HCT116 (cell line): ENCODE results near the gene HTR7.
"Not testable (repeated sequence)": the region's sequence is repeated elsewhere in the genome, so short reads cannot be mapped to it uniquely, and the experiment has no call there.

Source experiments
- CBX3 ChIP-seq: IDR thresholded peaks from 2 replicates; pipeline ENCODE4 v1.6.1; 2012; ENCODE audit warnings: low read depth
- CEBPB ChIP-seq: IDR thresholded peaks from 2 replicates; pipeline ENCODE4 v1.6.1; 2012; ENCODE audit warnings: low read depth
- ELF1 ChIP-seq: IDR thresholded peaks from 2 replicates; pipeline ENCODE4 v1.6.1; 2012; ENCODE audit warnings: low read depth, borderline replicate concordance
- EZH2 ChIP-seq: fragments of 200-600 bp; sonication (generic); IDR thresholded peaks from 2 replicates; pipeline ENCODE4 v1.6.1; 2017; ENCODE audit warnings: antibody characterized with exemption, mixed run types
- POLR2A ChIP-seq: IDR thresholded peaks from 2 replicates; pipeline ENCODE4 v1.7.0; 2011; ENCODE audit warnings: borderline replicate concordance; ENCODE audit not compliant: insufficient read depth, insufficient read length; ENCODE audit errors: extremely low read depth
- POLR2AphosphoS5 ChIP-seq: IDR thresholded peaks from 2 replicates; pipeline ENCODE4 v1.6.1; 2011; ENCODE audit warnings: mild to moderate bottlenecking, low read depth, low read length, moderate library complexity
- RAD21 ChIP-seq: IDR thresholded peaks from 2 replicates; pipeline ENCODE4 v1.6.1; 2012; ENCODE audit warnings: low read depth, mild to moderate bottlenecking
- TCF7L2 ChIP-seq: IDR thresholded peaks from 2 replicates; pipeline ENCODE4 v1.7.0; 2011; ENCODE audit warnings: borderline replicate concordance, inconsistent platforms; ENCODE audit not compliant: insufficient read depth, insufficient read length; ENCODE audit errors: extremely low read depth
- TF ChIP-seq, protein P1 (sequence below): IDR thresholded peaks from 2 replicates; pipeline ENCODE4 v1.6.1; 2012
- TF ChIP-seq, protein P2 (sequence below), 3 experiments: fragments of 200-600 bp in 1 of 3; sonication (generic) in 1 of 3; IDR thresholded peaks in 2 of 3; conservative IDR thresholded peaks in 1 of 3; 2 replicates each; pipeline ENCODE4 v1.5.1; 2012 to 2017; ENCODE audit warnings: low read depth in 2 of 3, low read length in 2 of 3, antibody characterized with exemption in 1 of 3, borderline replicate concordance in 1 of 3, control low read depth in 1 of 3, mild to moderate bottlenecking in 1 of 3, mixed read lengths in 1 of 3, mixed run types in 1 of 3, moderate library complexity in 1 of 3; ENCODE audit not compliant: insufficient read depth in 1 of 3
- TF ChIP-seq, protein P3 (sequence below): IDR thresholded peaks from 2 replicates; pipeline ENCODE4 v1.6.1; 2011; ENCODE audit warnings: mild to moderate bottlenecking, low read length, moderate library complexity; ENCODE audit not compliant: insufficient replicate concordance; ENCODE audit errors: extremely low read depth
- TF ChIP-seq, protein P4 (sequence below): IDR thresholded peaks from 2 replicates; pipeline ENCODE4 v1.6.1; 2012; ENCODE audit warnings: low read depth

DNA sequence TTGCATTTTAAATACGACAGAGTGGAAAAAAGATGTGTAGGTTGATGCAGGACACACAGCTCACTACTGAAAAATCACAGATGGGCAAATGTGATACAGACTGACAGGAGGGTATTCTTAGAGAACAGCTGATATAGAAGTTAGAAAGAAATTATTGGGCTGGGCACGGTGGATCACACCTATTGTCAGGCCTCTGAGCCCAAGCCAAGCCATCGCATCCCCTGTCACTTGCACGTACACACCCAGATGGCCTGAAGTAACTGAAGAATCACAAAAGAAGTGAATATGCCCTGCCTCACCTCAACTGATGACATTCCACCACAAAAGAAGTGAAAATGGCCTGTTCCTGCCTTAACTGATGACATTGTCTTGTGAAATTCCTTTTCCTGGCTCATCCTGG is 50.7 kb downstream of the HTR7 start:
- TF ChIP-seq POLR2A, POLR2AphosphoS5, EZH2, TCF7L2, ELF1, RAD21, CBX3, CEBPB: not testable (repeated sequence)
- TF ChIP-seq, protein P1, sequence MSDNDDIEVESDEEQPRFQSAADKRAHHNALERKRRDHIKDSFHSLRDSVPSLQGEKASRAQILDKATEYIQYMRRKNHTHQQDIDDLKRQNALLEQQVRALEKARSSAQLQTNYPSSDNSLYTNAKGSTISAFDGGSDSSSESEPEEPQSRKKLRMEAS: not testable (repeated sequence)
- TF ChIP-seq, protein P2, sequence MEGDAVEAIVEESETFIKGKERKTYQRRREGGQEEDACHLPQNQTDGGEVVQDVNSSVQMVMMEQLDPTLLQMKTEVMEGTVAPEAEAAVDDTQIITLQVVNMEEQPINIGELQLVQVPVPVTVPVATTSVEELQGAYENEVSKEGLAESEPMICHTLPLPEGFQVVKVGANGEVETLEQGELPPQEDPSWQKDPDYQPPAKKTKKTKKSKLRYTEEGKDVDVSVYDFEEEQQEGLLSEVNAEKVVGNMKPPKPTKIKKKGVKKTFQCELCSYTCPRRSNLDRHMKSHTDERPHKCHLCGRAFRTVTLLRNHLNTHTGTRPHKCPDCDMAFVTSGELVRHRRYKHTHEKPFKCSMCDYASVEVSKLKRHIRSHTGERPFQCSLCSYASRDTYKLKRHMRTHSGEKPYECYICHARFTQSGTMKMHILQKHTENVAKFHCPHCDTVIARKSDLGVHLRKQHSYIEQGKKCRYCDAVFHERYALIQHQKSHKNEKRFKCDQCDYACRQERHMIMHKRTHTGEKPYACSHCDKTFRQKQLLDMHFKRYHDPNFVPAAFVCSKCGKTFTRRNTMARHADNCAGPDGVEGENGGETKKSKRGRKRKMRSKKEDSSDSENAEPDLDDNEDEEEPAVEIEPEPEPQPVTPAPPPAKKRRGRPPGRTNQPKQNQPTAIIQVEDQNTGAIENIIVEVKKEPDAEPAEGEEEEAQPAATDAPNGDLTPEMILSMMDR (IDR thresholded peaks at IDR 0.05 in 2 of 3, conservative IDR thresholded peaks at IDR 0.05 in 1 of 3; ENCODE audit: borderline replicate concordance in 1 of 3, insufficient read depth in 1 of 3, low read depth in 2 of 3, low read length in 2 of 3): not testable (repeated sequence)
- TF ChIP-seq, protein P3, sequence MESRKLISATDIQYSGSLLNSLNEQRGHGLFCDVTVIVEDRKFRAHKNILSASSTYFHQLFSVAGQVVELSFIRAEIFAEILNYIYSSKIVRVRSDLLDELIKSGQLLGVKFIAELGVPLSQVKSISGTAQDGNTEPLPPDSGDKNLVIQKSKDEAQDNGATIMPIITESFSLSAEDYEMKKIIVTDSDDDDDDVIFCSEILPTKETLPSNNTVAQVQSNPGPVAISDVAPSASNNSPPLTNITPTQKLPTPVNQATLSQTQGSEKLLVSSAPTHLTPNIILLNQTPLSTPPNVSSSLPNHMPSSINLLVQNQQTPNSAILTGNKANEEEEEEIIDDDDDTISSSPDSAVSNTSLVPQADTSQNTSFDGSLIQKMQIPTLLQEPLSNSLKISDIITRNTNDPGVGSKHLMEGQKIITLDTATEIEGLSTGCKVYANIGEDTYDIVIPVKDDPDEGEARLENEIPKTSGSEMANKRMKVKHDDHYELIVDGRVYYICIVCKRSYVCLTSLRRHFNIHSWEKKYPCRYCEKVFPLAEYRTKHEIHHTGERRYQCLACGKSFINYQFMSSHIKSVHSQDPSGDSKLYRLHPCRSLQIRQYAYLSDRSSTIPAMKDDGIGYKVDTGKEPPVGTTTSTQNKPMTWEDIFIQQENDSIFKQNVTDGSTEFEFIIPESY: not testable (repeated sequence)
- TF ChIP-seq, protein P4, sequence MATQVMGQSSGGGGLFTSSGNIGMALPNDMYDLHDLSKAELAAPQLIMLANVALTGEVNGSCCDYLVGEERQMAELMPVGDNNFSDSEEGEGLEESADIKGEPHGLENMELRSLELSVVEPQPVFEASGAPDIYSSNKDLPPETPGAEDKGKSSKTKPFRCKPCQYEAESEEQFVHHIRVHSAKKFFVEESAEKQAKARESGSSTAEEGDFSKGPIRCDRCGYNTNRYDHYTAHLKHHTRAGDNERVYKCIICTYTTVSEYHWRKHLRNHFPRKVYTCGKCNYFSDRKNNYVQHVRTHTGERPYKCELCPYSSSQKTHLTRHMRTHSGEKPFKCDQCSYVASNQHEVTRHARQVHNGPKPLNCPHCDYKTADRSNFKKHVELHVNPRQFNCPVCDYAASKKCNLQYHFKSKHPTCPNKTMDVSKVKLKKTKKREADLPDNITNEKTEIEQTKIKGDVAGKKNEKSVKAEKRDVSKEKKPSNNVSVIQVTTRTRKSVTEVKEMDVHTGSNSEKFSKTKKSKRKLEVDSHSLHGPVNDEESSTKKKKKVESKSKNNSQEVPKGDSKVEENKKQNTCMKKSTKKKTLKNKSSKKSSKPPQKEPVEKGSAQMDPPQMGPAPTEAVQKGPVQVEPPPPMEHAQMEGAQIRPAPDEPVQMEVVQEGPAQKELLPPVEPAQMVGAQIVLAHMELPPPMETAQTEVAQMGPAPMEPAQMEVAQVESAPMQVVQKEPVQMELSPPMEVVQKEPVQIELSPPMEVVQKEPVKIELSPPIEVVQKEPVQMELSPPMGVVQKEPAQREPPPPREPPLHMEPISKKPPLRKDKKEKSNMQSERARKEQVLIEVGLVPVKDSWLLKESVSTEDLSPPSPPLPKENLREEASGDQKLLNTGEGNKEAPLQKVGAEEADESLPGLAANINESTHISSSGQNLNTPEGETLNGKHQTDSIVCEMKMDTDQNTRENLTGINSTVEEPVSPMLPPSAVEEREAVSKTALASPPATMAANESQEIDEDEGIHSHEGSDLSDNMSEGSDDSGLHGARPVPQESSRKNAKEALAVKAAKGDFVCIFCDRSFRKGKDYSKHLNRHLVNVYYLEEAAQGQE: not testable (repeated sequence)
